ENCODE measurements around the gene AGPAT1.
"Not testable (repeated sequence)": the region's sequence is repeated elsewhere in the genome, so short reads cannot be mapped to it uniquely, and the experiment has no call there.

Gene AGPAT1

DNA sequence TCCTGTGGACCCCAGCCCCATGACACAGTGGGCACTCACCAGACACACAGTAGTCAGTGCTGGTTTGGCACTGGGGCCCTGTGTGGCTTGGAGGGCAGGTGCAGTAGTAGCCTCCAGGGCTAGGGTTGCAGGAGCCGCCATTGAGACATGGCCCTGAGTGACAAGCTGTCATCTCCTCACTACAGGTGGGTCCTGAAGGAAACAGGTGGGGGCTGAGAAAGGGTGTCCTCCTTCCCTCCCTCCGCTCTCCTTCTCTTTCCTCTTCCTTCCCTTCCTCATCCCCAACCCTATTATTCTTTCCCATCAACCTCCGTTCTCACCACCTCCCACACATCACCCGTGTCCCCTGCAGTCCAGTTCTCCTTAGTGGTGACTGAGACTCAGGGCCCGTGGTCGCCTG lies 37.8 kb upstream of the AGPAT1 start:
- Histone ChIP-seq H3K4me3 (ENCODE audit: low read length in 2 of 2) (no peak overlapping the region), H3K36me3 (ENCODE audit: control insufficient read depth in 2 of 2, insufficient read depth in 2 of 2, low read length in 2 of 2) (no peaks in the 10 kb centered on the region), H3K4me1 (ENCODE audit: control insufficient read depth, insufficient read depth, low read length) (no peaks in the 10 kb centered on the region), H3K9me3 (ENCODE audit: control insufficient read depth in 2 of 2, low read length in 2 of 2) (no peaks in the 10 kb centered on the region), H3K27me3 (ENCODE audit: control insufficient read depth in 1 of 2, insufficient read depth in 2 of 2, low read length in 2 of 2) (no peaks in the 10 kb centered on the region), H3K9ac (ENCODE audit: low read length in 2 of 2) (no peak overlapping the region), H3K27ac (ENCODE audit: low read length) (no peak overlapping the region)

DNA sequence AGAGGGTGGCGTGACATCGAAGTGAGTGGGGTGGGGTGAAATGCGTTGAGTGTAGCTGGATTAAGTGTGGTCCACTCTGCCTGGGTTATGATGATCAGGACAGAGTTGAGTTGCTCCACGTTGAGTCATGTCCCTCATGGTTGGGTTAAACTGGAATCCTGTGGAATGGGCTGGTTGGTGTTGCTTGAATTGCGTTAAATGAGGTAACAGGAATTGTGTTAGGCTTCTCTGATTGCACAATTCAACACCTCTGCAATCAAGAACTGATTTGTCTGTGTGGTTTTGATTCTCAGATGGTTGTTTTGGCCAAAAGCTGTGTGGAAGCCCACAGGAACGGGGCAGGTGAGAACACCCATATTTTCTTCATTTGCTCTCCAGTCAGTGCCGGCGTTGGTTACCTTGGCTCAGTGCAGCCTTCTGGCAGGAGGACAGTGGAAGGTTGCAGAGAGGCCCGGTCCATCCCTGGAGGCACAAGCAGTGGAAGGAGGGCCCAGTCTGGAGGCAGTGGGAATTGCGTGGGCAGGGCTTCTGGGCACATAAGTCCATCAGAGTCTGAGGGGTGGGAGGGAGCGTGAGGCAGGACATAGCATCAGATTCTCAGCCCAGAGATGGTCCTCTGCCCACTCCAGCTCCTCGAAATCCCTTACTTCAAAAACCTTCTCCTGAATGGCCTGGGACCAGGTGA lies 36.3 kb upstream of the AGPAT1 start:
- no peak overlapping the region for H3K9ac ChIP-seq (ENCODE audit: low read length in 2 of 2)
- H3K4me3 ChIP-seq (ENCODE audit: low read length in 2 of 2), result no peak overlapping the region
- no peaks in the 10 kb centered on the region for H3K36me3 ChIP-seq (ENCODE audit: control insufficient read depth in 2 of 2, insufficient read depth in 2 of 2, low read length in 2 of 2)
- H3K4me1 ChIP-seq (ENCODE audit: control insufficient read depth, insufficient read depth, low read length), result no peaks in the 10 kb centered on the region
- H3K27ac ChIP-seq (ENCODE audit: low read length), result no peak overlapping the region
- H3K27me3 ChIP-seq (ENCODE audit: control insufficient read depth in 1 of 2, insufficient read depth in 2 of 2, low read length in 2 of 2), result no peaks in the 10 kb centered on the region
- no peaks in the 10 kb centered on the region for H3K9me3 ChIP-seq (ENCODE audit: control insufficient read depth in 2 of 2, low read length in 2 of 2)

DNA sequence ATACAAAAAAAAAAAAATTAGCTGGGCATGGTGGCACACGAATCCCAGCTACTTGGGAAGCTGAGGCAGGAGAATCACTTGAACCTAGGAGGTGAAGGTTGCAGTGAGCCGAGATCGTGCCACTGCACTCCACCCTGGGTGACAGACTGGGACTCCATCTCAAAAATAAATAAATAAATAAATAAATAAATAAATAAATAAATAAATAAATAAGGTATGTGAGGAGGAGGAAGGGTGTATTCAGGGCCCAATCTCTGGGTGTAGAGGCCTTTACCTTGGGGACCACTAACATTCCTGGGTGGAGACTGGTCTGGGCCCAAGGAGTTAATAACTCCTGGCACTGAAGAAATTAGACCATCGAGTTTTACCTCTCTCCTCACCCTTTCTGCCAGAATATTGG lies 35.5 kb upstream of the AGPAT1 start:
- not testable (repeated sequence) for H3K9ac ChIP-seq (ENCODE audit: low read length in 2 of 2); H3K27ac ChIP-seq (ENCODE audit: low read length); H3K9me3 ChIP-seq (ENCODE audit: control insufficient read depth in 2 of 2, low read length in 2 of 2); H3K4me3 ChIP-seq (ENCODE audit: low read length in 2 of 2); H3K4me1 ChIP-seq (ENCODE audit: control insufficient read depth, insufficient read depth, low read length); H3K36me3 ChIP-seq (ENCODE audit: control insufficient read depth in 2 of 2, insufficient read depth in 2 of 2, low read length in 2 of 2); H3K27me3 ChIP-seq (ENCODE audit: control insufficient read depth in 1 of 2, insufficient read depth in 2 of 2, low read length in 2 of 2)

DNA sequence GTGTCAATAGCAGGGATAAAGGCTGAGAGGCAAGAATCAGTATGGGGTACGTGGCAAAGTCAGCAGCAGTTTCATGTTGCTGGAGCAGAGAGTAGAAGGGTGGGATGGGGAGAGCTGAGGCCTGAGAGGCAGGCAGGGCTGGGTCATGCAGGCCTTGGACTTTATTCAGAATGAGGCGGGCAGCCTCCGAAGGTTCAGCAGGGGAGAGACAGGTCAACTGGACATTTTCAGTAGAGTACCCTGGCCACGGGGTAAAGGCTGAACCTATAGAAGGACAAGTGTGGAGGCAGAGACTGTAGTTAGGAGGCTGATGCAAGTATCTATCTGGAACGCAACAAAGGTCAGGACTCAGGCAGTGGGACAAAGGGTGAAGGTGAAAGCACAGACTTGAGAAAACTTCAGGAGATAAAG lies 34.3 kb upstream of the AGPAT1 start:
- Histone ChIP-seq H3K9me3 (ENCODE audit: control insufficient read depth in 2 of 2, low read length in 2 of 2) (no peaks in the 10 kb centered on the region), H3K4me1 (ENCODE audit: control insufficient read depth, insufficient read depth, low read length) (no peaks in the 10 kb centered on the region), H3K9ac (ENCODE audit: low read length in 2 of 2) (no peak overlapping the region), H3K27ac (ENCODE audit: low read length) (no peak overlapping the region), H3K27me3 (ENCODE audit: control insufficient read depth in 1 of 2, insufficient read depth in 2 of 2, low read length in 2 of 2) (no peaks in the 10 kb centered on the region), H3K4me3 (ENCODE audit: low read length in 2 of 2) (no peak overlapping the region), H3K36me3 (ENCODE audit: control insufficient read depth in 2 of 2, insufficient read depth in 2 of 2, low read length in 2 of 2) (no peaks in the 10 kb centered on the region)

DNA sequence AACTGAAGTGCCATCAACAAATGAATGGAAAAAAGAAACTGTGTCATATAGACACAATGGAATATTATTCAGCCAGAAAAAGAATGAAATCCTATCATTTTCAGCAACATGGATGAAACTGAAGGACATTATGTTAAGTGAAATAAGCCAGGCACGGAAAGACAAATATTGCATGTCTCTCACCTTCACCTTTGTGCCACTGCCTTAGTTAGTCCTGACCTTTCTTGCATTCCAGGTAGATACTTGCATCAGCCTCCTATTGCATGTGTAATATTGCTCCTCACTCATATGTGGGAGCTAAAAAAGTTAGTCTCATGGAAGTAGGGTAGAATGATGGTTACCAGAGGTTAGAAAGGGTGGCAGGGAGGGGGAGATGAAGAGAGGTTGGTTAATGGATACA lies 33.1 kb upstream of the AGPAT1 start:
- H3K4me1 ChIP-seq (ENCODE audit: control insufficient read depth, insufficient read depth, low read length), result no peaks in the 10 kb centered on the region
- no peak overlapping the region for H3K9ac ChIP-seq (ENCODE audit: low read length in 2 of 2)
- H3K36me3 ChIP-seq (ENCODE audit: control insufficient read depth in 2 of 2, insufficient read depth in 2 of 2, low read length in 2 of 2), result no peaks in the 10 kb centered on the region
- H3K4me3 ChIP-seq (ENCODE audit: low read length in 2 of 2), result no peak overlapping the region
- no peaks in the 10 kb centered on the region for H3K27me3 ChIP-seq (ENCODE audit: control insufficient read depth in 1 of 2, insufficient read depth in 2 of 2, low read length in 2 of 2)
- H3K27ac ChIP-seq (ENCODE audit: low read length), result no peak overlapping the region
- H3K9me3 ChIP-seq (ENCODE audit: control insufficient read depth in 2 of 2, low read length in 2 of 2), result no peaks in the 10 kb centered on the region

DNA sequence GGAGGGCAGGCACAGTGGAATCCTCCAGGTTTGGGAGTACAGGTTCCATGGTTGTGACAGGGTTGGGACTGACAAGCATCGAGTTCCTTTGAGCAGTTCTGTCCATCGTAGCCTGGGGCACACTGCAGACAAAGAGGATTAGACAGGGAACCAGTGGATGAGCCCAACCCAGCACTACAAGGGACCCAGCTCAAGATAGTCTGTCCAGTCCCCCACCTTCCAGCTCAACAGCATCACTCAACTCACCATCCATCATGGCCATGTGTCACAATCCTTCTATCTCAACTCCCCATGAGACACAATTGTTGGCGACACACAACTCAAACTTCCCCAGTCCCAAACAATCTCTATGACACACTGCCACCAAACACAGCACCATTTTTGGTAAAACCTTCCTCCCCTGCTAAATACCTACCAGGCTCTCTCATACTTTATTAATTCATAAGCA lies 28.4 kb upstream of the AGPAT1 start:
- Histone ChIP-seq H3K4me3 (ENCODE audit: low read length in 2 of 2) (no peak overlapping the region), H3K27ac (ENCODE audit: low read length) (no peak overlapping the region), H3K36me3 (ENCODE audit: control insufficient read depth in 2 of 2, insufficient read depth in 2 of 2, low read length in 2 of 2) (no peaks in the 10 kb centered on the region), H3K4me1 (ENCODE audit: control insufficient read depth, insufficient read depth, low read length) (no peaks in the 10 kb centered on the region), H3K27me3 (ENCODE audit: control insufficient read depth in 1 of 2, insufficient read depth in 2 of 2, low read length in 2 of 2) (peaks cover 4 to 12% of the 10 kb centered on the region in 2 donors), H3K9me3 (ENCODE audit: control insufficient read depth in 2 of 2, low read length in 2 of 2) (no peaks in the 10 kb centered on the region), H3K9ac (ENCODE audit: low read length in 2 of 2) (no peak overlapping the region)

DNA sequence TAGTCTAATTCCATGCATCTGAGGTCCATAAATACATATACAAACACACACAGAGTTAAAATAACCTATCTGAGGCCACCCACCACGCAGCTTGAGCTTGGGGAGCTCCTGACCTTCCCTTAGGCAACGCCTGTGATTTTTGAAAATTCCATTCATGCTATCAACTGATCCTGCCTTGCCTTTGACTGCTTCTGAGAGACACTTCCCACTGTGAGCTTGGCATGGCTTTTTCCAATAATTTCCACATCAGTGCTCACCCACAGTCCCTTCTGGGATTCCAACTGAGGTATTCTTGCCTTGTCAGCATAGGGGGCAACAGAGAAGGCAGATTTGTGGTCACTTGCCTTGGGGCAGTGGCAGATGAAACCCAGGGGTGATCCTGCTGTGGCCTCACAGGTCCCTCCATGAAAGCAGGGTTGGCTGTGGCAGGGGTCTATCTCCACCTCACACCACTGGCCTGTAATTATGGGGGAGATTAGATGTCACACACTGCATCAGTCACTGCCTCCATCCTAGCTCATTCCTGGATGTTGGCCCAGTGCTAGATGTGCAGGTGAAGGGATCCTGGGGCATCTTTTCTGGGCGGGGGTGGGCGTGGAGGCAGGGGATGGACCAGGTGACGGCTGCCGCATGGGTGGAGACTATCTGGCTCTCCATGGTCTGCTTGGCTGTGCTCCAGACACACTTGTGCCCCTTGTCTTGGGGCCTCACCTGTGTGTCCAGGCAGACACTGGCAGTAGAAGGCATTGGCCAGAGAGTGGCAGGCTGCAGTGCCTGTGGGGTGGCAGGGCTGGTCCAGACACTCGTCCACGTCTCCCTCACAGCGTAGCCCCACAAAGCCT lies 27.8 kb upstream of the AGPAT1 start:
- H3K9me3 ChIP-seq (ENCODE audit: control insufficient read depth in 2 of 2, low read length in 2 of 2), result no peaks in the 10 kb centered on the region
- peaks cover 4 to 12% of the 10 kb centered on the region in 2 donors for H3K27me3 ChIP-seq (ENCODE audit: control insufficient read depth in 1 of 2, insufficient read depth in 2 of 2, low read length in 2 of 2)
- H3K4me3 ChIP-seq (ENCODE audit: low read length in 2 of 2), result no peak overlapping the region
- H3K27ac ChIP-seq (ENCODE audit: low read length), result no peak overlapping the region
- H3K9ac ChIP-seq (ENCODE audit: low read length in 2 of 2), result no peak overlapping the region
- H3K4me1 ChIP-seq (ENCODE audit: control insufficient read depth, insufficient read depth, low read length), result no peaks in the 10 kb centered on the region
- H3K36me3 ChIP-seq (ENCODE audit: control insufficient read depth in 2 of 2, insufficient read depth in 2 of 2, low read length in 2 of 2), result no peaks in the 10 kb centered on the region

DNA sequence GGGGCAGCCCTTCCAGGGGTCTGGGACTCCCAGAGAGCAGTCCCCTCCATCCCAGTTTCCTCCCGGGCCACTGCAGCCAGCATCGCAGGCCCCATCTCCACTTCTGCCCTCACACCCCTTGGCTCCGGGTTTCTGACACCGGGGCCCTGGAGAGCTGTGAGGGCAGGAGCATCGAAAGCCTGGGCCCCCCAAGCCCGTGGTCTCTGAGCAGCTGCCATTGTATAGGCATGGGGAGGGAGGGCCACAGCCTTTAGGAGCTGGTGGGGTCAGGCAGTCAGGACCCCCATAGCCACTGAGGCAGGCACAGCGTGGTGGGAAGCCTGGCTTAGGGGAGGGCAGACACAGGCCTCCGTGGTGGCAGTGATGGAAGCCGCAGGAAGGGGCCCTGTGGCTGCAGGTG lies 26.3 kb upstream of the AGPAT1 start:
- no peak overlapping the region for H3K9ac ChIP-seq (ENCODE audit: low read length in 2 of 2)
- H3K27me3 ChIP-seq (ENCODE audit: control insufficient read depth in 1 of 2, insufficient read depth in 2 of 2, low read length in 2 of 2), result peaks cover 4 to 12% of the 10 kb centered on the region in 2 donors
- H3K36me3 ChIP-seq (ENCODE audit: control insufficient read depth in 2 of 2, insufficient read depth in 2 of 2, low read length in 2 of 2), result no peaks in the 10 kb centered on the region
- no peak overlapping the region for H3K4me3 ChIP-seq (ENCODE audit: low read length in 2 of 2)
- no peaks in the 10 kb centered on the region for H3K9me3 ChIP-seq (ENCODE audit: control insufficient read depth in 2 of 2, low read length in 2 of 2)
- peaks cover 1% of the 10 kb centered on the region for H3K4me1 ChIP-seq (ENCODE audit: control insufficient read depth, insufficient read depth, low read length)
- H3K27ac ChIP-seq (ENCODE audit: low read length), result no peak overlapping the region

DNA sequence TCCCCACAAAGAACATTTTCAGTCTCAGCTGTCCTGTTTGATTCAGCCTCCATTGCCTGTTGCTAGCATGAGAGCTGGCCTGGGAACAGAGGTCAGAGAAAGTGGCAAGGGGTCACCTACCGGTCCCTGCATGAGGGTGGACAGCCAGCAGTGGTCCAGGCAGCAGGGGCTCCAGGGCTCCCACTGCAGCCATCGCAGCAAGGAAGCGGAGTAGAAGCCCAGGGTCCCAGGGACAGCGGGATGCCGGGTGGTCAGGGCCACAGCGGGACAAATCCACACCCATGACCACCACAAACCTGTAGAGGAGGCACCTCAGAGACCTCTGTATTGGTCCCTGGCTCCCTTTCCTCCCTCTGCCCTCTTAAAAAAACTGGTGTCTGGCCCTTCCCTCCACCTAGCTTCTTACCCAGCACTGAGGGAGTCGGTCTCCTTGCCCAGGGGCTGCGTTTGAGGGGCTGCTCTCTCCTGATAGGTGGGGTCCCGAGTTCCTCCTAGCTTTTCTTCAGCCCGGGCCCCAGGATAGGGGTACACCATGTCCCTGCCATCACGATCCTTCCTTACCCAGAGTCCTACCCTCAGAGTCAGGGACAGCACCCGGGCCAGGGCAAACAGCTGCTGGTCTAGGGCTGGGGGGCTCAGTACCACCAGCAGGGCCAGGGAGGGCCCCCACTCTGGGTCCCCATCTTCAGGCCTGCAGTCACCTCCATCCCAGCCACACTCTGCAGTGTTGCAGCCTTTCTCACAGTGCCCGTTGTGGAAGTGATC lies 25.0 kb upstream of the AGPAT1 start:
- H3K4me3 ChIP-seq (ENCODE audit: low read length in 2 of 2), result no peak overlapping the region
- peaks cover 4 to 12% of the 10 kb centered on the region in 2 donors for H3K27me3 ChIP-seq (ENCODE audit: control insufficient read depth in 1 of 2, insufficient read depth in 2 of 2, low read length in 2 of 2)
- H3K9ac ChIP-seq (ENCODE audit: low read length in 2 of 2), result no peak overlapping the region
- peaks cover 13% of the 10 kb centered on the region for H3K4me1 ChIP-seq (ENCODE audit: control insufficient read depth, insufficient read depth, low read length)
- H3K36me3 ChIP-seq (ENCODE audit: control insufficient read depth in 2 of 2, insufficient read depth in 2 of 2, low read length in 2 of 2), result no peaks in the 10 kb centered on the region
- H3K27ac ChIP-seq (ENCODE audit: low read length), result no peak overlapping the region
- no peaks in the 10 kb centered on the region for H3K9me3 ChIP-seq (ENCODE audit: control insufficient read depth in 2 of 2, low read length in 2 of 2)

DNA sequence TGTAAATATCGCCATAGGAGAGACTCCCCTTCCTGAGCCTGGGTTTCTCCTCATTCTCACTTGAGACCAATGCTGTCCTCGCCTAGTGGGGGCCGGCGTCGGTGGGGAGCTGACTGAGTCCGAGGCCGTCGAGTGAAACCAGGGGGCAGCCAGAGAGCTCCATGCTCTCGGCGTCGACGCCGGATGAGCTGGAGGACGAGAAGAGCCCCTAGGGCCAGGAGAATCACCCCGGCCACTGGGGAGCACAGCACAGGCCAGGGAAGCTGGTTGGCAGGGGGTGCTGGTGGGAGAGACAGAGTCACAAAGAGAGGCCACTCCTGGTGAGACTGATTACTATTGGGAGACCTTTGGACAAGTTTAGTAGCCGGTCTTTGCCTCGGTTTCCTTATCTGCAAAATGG lies 23.0 kb upstream of the AGPAT1 start:
- peaks cover 4 to 12% of the 10 kb centered on the region in 2 donors for H3K27me3 ChIP-seq (ENCODE audit: control insufficient read depth in 1 of 2, insufficient read depth in 2 of 2, low read length in 2 of 2)
- no peaks in the 10 kb centered on the region for H3K36me3 ChIP-seq (ENCODE audit: control insufficient read depth in 2 of 2, insufficient read depth in 2 of 2, low read length in 2 of 2)
- no peak overlapping the region for H3K27ac ChIP-seq (ENCODE audit: low read length)
- no peak overlapping the region for H3K9ac ChIP-seq (ENCODE audit: low read length in 2 of 2)
- H3K9me3 ChIP-seq (ENCODE audit: control insufficient read depth in 2 of 2, low read length in 2 of 2), result no peaks in the 10 kb centered on the region
- H3K4me1 ChIP-seq (ENCODE audit: control insufficient read depth, insufficient read depth, low read length), result peaks cover 25% of the 10 kb centered on the region
- H3K4me3 ChIP-seq (ENCODE audit: low read length in 2 of 2), result no peak overlapping the region
